Stomach (tissue), 4 donors: ENCODE results near the gene NTNG1.

Source experiments
- CTCF ChIP-seq, 7 experiments: fragments of 450-650 bp in 4 of 7; fragments of 200-600 bp in 3 of 7; sonication (generic) in 3 of 7; IDR thresholded peaks; one replicate each; pipeline ENCODE4 v1.5.1; 2016 to 2019; ENCODE audit warnings: antibody characterized with exemption in 7 of 7, control low read depth in 2 of 7, mild to moderate bottlenecking in 1 of 7
- POLR2AphosphoS5 ChIP-seq, 3 donors: sonication (generic); formaldehyde crosslinking; IDR thresholded peaks; one replicate each; pipeline ENCODE4 v1.6.1; 2016; ENCODE audit warnings: antibody characterized with exemption in 3 of 3

GRCh38 chr1:107188160-107188559 lies 47.3 kb downstream of the NTNG1 start:
- no peak for TF ChIP-seq CTCF (IDR thresholded peaks at IDR 0.05)
- no peak for TF ChIP-seq POLR2AphosphoS5 (IDR thresholded peaks at IDR 0.05)
